ENCODE results near the gene UGT1A4.

UGT1A4 gene

GRCh38 chr2:233792720-233793119 is 74.2 kb downstream of the UGT1A4 start:
- no peak for DNase-seq

- no peak for DNase-seq
These were observed 75.1 kb downstream of the UGT1A4 start for GRCh38 chr2:233793465-233794127.

GRCh38 chr2:233794128-233794658 is 75.7 kb downstream of the UGT1A4 start:
- no peak for DNase-seq

GRCh38 chr2:233795735-233796171 is 77.2 kb downstream of the UGT1A4 start:
- no peak for DNase-seq

- no peak for DNase-seq
These were observed 77.7 kb downstream of the UGT1A4 start for GRCh38 chr2:233796254-233796653.

- no peak for DNase-seq
These were observed 80.0 kb downstream of the UGT1A4 start for GRCh38 chr2:233798335-233799086.

GRCh38 chr2:233799087-233799665 is 80.6 kb downstream of the UGT1A4 start:
- no peak for DNase-seq

- no peak for DNase-seq
These were observed 81.2 kb downstream of the UGT1A4 start for GRCh38 chr2:233799716-233800115.

- DNase-seq = no peak
These were observed 81.7 kb downstream of the UGT1A4 start for GRCh38 chr2:233800208-233800607.

- DNase-seq = no peak
These were observed 83.0 kb downstream of the UGT1A4 start for GRCh38 chr2:233801357-233802131.

GRCh38 chr2:233802132-233802815 is 83.7 kb downstream of the UGT1A4 start:
- DNase-seq = no peak

GRCh38 chr2:233803292-233803911 is 84.9 kb downstream of the UGT1A4 start:
- DNase-seq = no peak

GRCh38 chr2:233803994-233804393 is 85.5 kb downstream of the UGT1A4 start:
- no peak for DNase-seq

- no peak for DNase-seq
These were observed 88.8 kb downstream of the UGT1A4 start for GRCh38 chr2:233807215-233807865.

GRCh38 chr2:233807966-233808935 is 89.7 kb downstream of the UGT1A4 start:
- no peak for DNase-seq

- DNase-seq = no peak
These were observed 91.8 kb downstream of the UGT1A4 start for GRCh38 chr2:233810385-233810784.

GRCh38 chr2:233811087-233811486 is 92.6 kb downstream of the UGT1A4 start:
- no peak for DNase-seq

- DNase-seq = no peak
These were observed 93.2 kb downstream of the UGT1A4 start for GRCh38 chr2:233811732-233812131.

GRCh38 chr2:233813236-233814055 is 94.9 kb downstream of the UGT1A4 start:
- DNase-seq = no peak
